MM.1S (cell line): Measurements from ENCODE around the gene ZNF778.

ENCODE experiments used
- DNase-seq: peaks from one replicate; pipeline ENCODE4 v3.0.0-alpha.2; 2015
- H2AFZ ChIP-seq: fragments of 300-600 bp; sonication (generic); 2 replicates; pipeline ENCODE4 v1.6.0; 2016; ENCODE audit warnings: antibody characterized with exemption, low read length
- H3F3A ChIP-seq: fragments of 300-600 bp; sonication (generic); 2 replicates; pipeline ENCODE4 v1.6.1; 2016; ENCODE audit warnings: mild to moderate bottlenecking, antibody characterized with exemption, low read length, moderate library complexity, mixed read lengths; ENCODE audit not compliant: insufficient read depth
- H3K27ac ChIP-seq: fragments of 300-600 bp; sonication (generic); 2 replicates; pipeline ENCODE4 v1.5.1; 2016; ENCODE audit warnings: mild to moderate bottlenecking, low read length
- H3K27me3 ChIP-seq: fragments of 300-600 bp; sonication (generic); replicated peaks from 2 replicates; pipeline ENCODE4 v1.6.0; 2016; ENCODE audit warnings: low read length; ENCODE audit not compliant: insufficient read depth
- H3K36me3 ChIP-seq: fragments of 300-600 bp; sonication (generic); replicated peaks from 2 replicates; pipeline ENCODE4 v1.6.1; 2016; ENCODE audit warnings: mild to moderate bottlenecking, low read length, mixed read lengths; ENCODE audit not compliant: insufficient read depth
- H3K4me1 ChIP-seq: fragments of 300-600 bp; sonication (generic); 2 replicates; pipeline ENCODE4 v1.6.1; 2016; ENCODE audit warnings: low read length, mixed read lengths
- H3K4me2 ChIP-seq: fragments of 300-600 bp; sonication (generic); 2 replicates; pipeline ENCODE4 v1.6.0; 2016; ENCODE audit warnings: low read depth, low read length
- H3K4me3 ChIP-seq: fragments of 300-600 bp; sonication (generic); 2 replicates; pipeline ENCODE4 v1.5.1; 2016; ENCODE audit warnings: low read length, mixed read lengths
- H3K79me2 ChIP-seq: fragments of 300-600 bp; sonication (generic); 2 replicates; pipeline ENCODE4 v1.6.1; 2016; ENCODE audit warnings: mixed run types, low read length, mixed read lengths
- H3K9ac ChIP-seq: fragments of 300-600 bp; sonication (generic); 2 replicates; pipeline ENCODE4 v1.6.1; 2016; ENCODE audit warnings: low read length, mixed read lengths
- H3K9me2 ChIP-seq: fragments of 300-600 bp; sonication (generic); replicated peaks from 2 replicates; pipeline ENCODE4 v1.6.1; 2016; ENCODE audit warnings: mild to moderate bottlenecking, low read length, mixed read lengths; ENCODE audit not compliant: insufficient read depth
- H3K9me3 ChIP-seq: fragments of 300-600 bp; sonication (generic); replicated peaks from 2 replicates; pipeline ENCODE4 v1.6.1; 2016; ENCODE audit warnings: mild to moderate bottlenecking, low read length, mixed read lengths; ENCODE audit not compliant: insufficient read depth
- H4K20me1 ChIP-seq: fragments of 300-600 bp; sonication (generic); 2 replicates; pipeline ENCODE4 v1.6.1; 2016; ENCODE audit warnings: mild to moderate bottlenecking, low read length, moderate library complexity, mixed read lengths; ENCODE audit not compliant: insufficient read depth
- EZH2 ChIP-seq: fragments of 300-600 bp; sonication (generic); optimal IDR thresholded peaks from 2 replicates; pipeline ENCODE3; 2017; ENCODE audit warnings: low read depth, mild to moderate bottlenecking, antibody characterized with exemption, low read length, mixed read lengths
- EZH2phosphoT487 ChIP-seq: fragments of 300-600 bp; sonication (generic); IDR thresholded peaks from 2 replicates; pipeline ENCODE4 v1.6.1; 2018; ENCODE audit warnings: antibody characterized with exemption, low read length
- TF ChIP-seq, protein P1 (sequence below): fragments of 300-600 bp; sonication (generic); IDR thresholded peaks from 2 replicates; pipeline ENCODE4 v1.5.1; 2016; ENCODE audit warnings: antibody characterized with exemption, low read length, mixed read lengths

Gene ZNF778

DNA sequence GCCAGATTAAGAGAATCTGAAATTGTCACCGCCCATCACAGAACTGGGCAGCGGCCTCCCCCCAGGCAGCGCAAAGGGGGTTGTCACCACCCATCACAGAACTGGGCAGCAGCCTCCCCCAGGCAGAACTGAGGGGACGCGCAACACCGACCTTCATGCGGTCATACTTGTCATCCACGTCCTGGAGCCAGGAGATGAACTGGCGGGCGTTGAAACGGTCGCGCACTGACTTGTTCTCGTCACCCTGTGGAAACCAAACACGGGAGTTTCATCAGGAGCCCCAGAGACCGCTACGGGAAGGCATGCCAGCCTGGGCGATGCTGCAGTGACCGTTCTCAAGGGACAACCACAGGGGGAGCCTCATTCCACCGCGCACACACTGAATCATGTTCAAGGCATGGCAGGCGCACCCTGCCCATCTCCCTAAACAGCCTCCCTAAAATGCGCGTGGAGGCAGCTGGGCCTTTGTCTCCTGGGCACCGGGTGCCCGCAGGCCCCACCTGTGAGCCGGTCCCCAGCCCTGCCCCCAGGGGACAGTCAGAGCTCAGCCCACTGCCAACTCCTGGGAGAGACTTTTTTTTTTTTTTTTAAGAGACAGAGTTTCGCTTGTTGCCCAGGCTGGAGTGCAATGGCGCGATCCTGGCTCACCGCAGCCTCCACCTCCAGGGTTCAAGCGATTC lies 53.3 kb downstream of the ZNF778 start:
- H3K4me3 ChIP-seq = no peak overlapping the region
- no peak overlapping the region for H3K9ac ChIP-seq
- no peaks in the 10 kb centered on the region for H3K27me3 ChIP-seq
- no peak overlapping the region for H3K27ac ChIP-seq
- H3K36me3 ChIP-seq = no peaks in the 10 kb centered on the region; the same call in 1 of the 2 replicates
- no peaks in the 10 kb centered on the region for H3K4me1 ChIP-seq
- H3F3A ChIP-seq = no peaks in the 10 kb centered on the region
- TF ChIP-seq, protein P1, sequence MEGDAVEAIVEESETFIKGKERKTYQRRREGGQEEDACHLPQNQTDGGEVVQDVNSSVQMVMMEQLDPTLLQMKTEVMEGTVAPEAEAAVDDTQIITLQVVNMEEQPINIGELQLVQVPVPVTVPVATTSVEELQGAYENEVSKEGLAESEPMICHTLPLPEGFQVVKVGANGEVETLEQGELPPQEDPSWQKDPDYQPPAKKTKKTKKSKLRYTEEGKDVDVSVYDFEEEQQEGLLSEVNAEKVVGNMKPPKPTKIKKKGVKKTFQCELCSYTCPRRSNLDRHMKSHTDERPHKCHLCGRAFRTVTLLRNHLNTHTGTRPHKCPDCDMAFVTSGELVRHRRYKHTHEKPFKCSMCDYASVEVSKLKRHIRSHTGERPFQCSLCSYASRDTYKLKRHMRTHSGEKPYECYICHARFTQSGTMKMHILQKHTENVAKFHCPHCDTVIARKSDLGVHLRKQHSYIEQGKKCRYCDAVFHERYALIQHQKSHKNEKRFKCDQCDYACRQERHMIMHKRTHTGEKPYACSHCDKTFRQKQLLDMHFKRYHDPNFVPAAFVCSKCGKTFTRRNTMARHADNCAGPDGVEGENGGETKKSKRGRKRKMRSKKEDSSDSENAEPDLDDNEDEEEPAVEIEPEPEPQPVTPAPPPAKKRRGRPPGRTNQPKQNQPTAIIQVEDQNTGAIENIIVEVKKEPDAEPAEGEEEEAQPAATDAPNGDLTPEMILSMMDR = no peak
- no peak for TF ChIP-seq EZH2phosphoT487
- TF ChIP-seq EZH2 = no peak
- H3K9me3 ChIP-seq = no peaks in the 10 kb centered on the region
- no peaks in the 10 kb centered on the region for H3K9me2 ChIP-seq
- H3K79me2 ChIP-seq = 0 out of 2 replicates have a peak, but pooled peaks cover 2% of the 10 kb centered on the region
- no peaks in the 10 kb centered on the region for H4K20me1 ChIP-seq
- no peak overlapping the region for H2AFZ ChIP-seq
- no peak for DNase-seq
- no peak overlapping the region for H3K4me2 ChIP-seq

DNA sequence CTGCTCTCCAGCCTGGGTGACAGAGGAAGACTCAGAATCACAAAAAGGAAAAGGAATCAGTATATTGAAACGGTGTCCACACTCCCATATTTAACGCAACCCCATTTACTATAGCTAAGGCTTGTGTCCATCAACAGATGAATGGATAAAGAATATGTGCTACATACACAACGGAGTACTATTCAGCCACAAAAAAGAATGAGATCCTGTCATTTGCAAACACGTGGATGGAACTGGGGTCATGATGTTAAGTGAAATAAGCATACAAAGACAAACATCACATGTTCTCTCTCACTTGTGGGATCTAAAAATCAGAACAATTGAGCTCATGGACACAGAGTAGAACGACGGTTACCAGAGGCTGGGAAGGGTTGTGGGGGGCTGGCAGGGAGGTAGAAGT lies 55.1 kb downstream of the ZNF778 start:
- Histone ChIP-seq H3K9ac (no peak overlapping the region), H3K36me3 (no peaks in the 10 kb centered on the region; the same call in 1 of the 2 replicates), H3K4me1 (no peaks in the 10 kb centered on the region), H3F3A (no peaks in the 10 kb centered on the region), H3K9me2 (no peaks in the 10 kb centered on the region), H3K4me2 (no peak overlapping the region), H3K27ac (no peak overlapping the region), H3K9me3 (no peaks in the 10 kb centered on the region), H3K79me2 (0 out of 2 replicates have a peak, but pooled peaks cover 2% of the 10 kb centered on the region), H3K27me3 (no peaks in the 10 kb centered on the region), H3K4me3 (no peak overlapping the region), H4K20me1 (no peaks in the 10 kb centered on the region), H2AFZ (no peak overlapping the region)
- TF ChIP-seq, protein P1 = no peak
- TF ChIP-seq EZH2 (no peak), EZH2phosphoT487 (no peak)
- no peak for DNase-seq

DNA sequence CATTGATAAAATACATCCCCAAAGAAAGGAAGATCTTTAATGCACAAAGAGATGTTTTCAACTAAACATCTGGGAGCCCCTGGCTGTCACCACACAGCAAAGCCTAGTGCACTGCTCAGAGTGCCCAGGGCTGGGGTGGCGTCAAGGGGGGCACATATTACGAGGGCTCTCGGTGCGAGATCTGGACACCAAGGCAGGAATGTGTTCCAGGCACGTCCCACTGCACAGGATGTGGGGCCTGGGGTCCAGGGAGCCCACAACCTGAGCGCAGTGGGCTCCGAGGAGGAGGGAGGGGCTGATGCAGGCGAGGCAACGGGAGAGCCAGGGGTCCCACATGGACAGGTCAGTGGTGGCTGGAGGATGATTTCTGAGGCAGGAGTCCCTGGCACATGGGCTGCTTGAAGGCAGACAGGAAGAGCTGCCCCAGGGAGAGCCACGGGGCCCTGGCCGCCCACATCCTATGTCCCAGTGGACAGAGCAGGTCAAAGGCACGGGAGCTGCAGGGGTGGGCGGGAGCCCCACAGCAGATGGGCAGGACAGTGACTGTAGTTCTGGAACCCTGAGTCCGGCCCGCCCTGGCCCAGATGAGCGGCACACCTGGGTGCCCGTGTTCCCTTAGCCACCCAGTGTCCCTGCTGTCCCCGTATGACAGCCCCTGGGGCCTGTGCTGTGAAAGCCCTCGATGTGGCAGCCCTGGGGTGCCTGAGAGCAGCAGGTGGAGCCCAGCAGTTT lies 56.4 kb downstream of the ZNF778 start:
- no peaks in the 10 kb centered on the region for H3F3A ChIP-seq
- H3K79me2 ChIP-seq = 0 out of 2 replicates have a peak, but pooled peaks cover 2% of the 10 kb centered on the region
- H3K4me2 ChIP-seq = no peak overlapping the region
- H3K27me3 ChIP-seq = no peaks in the 10 kb centered on the region
- H3K9me3 ChIP-seq = no peaks in the 10 kb centered on the region
- no peak for DNase-seq
- no peaks in the 10 kb centered on the region for H3K9me2 ChIP-seq
- TF ChIP-seq EZH2phosphoT487 (no peak), EZH2 (no peak)
- TF ChIP-seq, protein P1 = no peak
- H3K4me3 ChIP-seq = no peak overlapping the region
- no peaks in the 10 kb centered on the region for H4K20me1 ChIP-seq
- H3K9ac ChIP-seq = no peak overlapping the region
- no peaks in the 10 kb centered on the region; the same call in 1 of the 2 replicates for H3K36me3 ChIP-seq
- no peak overlapping the region for H3K27ac ChIP-seq
- no peak overlapping the region for H2AFZ ChIP-seq
- no peaks in the 10 kb centered on the region for H3K4me1 ChIP-seq
